Measurements from ENCODE around the gene SGCA.

Gene SGCA

DNA sequence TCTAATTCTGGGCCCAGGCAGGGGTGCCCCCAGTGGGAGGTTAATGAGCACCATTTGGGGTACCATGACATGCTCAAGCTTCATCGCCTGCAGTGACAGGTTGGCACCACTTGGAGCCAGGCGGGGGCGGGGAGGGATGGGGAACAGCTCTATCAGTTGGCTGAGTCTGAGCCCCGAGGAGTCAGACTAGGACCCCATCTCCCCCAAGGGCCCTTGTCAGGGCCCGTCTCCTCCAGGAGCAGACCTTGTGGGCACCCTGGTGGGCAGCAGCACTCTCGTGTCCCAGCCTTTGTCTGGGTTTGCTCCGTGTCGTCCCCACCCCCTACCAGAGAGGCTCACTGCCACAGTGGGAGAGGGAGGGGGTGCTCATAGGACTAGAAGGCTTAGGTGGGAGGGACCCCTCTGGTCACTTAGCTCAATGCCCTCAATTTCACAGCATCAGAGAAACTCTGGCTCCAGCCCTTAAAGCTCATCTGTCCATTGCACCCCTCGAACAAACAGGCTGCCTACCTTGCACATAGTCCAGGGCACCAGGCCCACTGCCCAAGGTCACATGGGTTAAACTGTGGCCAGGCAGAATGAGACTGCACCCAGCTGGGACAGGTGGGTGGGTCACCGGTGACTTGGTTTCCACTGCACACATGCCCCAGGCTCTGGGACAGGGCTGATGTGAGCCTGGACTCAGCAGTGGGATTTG, 19.4 kb upstream of the SGCA start:
- no peak for TF ChIP-seq ZNF664 (tag by site-specific recombination; IDR thresholded peaks at IDR 0.05)
- TF ChIP-seq ZNF513 (tag by site-specific recombination; IDR thresholded peaks at IDR 0.05) = no peak
- TF ChIP-seq ZNF19 (tag by site-specific recombination; IDR thresholded peaks at IDR 0.05; ENCODE audit: low read depth) = no peak
- TF ChIP-seq ZNF114 (tag by site-specific recombination; IDR thresholded peaks at IDR 0.05) = no peak
- peak; percentile 76 for TF ChIP-seq ZIC2 (tag by site-specific recombination; IDR thresholded peaks at IDR 0.05)
- TF ChIP-seq GLIS2 (tag by site-specific recombination; IDR thresholded peaks at IDR 0.05) = peak; percentile 50; the same call in 1 of the 2 replicates
- TF ChIP-seq, protein P1, sequence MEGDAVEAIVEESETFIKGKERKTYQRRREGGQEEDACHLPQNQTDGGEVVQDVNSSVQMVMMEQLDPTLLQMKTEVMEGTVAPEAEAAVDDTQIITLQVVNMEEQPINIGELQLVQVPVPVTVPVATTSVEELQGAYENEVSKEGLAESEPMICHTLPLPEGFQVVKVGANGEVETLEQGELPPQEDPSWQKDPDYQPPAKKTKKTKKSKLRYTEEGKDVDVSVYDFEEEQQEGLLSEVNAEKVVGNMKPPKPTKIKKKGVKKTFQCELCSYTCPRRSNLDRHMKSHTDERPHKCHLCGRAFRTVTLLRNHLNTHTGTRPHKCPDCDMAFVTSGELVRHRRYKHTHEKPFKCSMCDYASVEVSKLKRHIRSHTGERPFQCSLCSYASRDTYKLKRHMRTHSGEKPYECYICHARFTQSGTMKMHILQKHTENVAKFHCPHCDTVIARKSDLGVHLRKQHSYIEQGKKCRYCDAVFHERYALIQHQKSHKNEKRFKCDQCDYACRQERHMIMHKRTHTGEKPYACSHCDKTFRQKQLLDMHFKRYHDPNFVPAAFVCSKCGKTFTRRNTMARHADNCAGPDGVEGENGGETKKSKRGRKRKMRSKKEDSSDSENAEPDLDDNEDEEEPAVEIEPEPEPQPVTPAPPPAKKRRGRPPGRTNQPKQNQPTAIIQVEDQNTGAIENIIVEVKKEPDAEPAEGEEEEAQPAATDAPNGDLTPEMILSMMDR (tag by site-specific recombination; IDR thresholded peaks at IDR 0.05) = peak; percentile 15; the same call in 1 of the 2 replicates
- no peak for TF ChIP-seq KLF7 (tag by site-specific recombination; IDR thresholded peaks at IDR 0.05; ENCODE audit: borderline replicate concordance)
- H3K27ac ChIP-seq (ENCODE audit: extremely low read depth, low read depth, low read length) = no peak overlapping the region
- no peaks in the 10 kb centered on the region for H3K9me3 ChIP-seq (ENCODE audit: control insufficient read depth, insufficient read depth, low read depth, low read length)
- H3K36me3 ChIP-seq (ENCODE audit: control insufficient read depth in 2 of 2, insufficient read depth in 1 of 2, low read length in 2 of 2) = peaks cover 13 to 64% of the 10 kb centered on the region in 2 experiments; a peak in 2 of 3 replicates
- CTCF ChIA-PET = interaction anchor here (0.6 to 7.4 kb wide), 7 partner anchors 9 to 126 kb away, joined by 3 to 105 read pairs (median 3); no protein-coding TSS in a partner anchor
- H3K4me3 ChIP-seq (ENCODE audit: low read depth, low read length) = no peak overlapping the region
- POLR2A ChIA-PET = interaction anchor here (1.1 kb wide), 1 partner anchor 16 kb away, joined by 4 read pairs; the partner anchor contains the start of gene SAMD14
- H3K4me1 ChIP-seq (ENCODE audit: control insufficient read depth, insufficient read depth, low read length) = peaks cover 13% of the 10 kb centered on the region

- no peak for TF ChIP-seq ZNF202 (tag by site-specific recombination; IDR thresholded peaks at IDR 0.05; ENCODE audit: borderline replicate concordance)
- TF ChIP-seq ZNF837 (tag by site-specific recombination; IDR thresholded peaks at IDR 0.05) = no peak
- no peak for TF ChIP-seq ZNF335 (tag by site-specific recombination; conservative IDR thresholded peaks at IDR 0.05)
- no peak for TF ChIP-seq ZNF623 (tag by site-specific recombination; IDR thresholded peaks at IDR 0.05)
- TF ChIP-seq ZNF121 (tag by site-specific recombination; IDR thresholded peaks at IDR 0.05) = no peak
- TF ChIP-seq, protein P2, sequence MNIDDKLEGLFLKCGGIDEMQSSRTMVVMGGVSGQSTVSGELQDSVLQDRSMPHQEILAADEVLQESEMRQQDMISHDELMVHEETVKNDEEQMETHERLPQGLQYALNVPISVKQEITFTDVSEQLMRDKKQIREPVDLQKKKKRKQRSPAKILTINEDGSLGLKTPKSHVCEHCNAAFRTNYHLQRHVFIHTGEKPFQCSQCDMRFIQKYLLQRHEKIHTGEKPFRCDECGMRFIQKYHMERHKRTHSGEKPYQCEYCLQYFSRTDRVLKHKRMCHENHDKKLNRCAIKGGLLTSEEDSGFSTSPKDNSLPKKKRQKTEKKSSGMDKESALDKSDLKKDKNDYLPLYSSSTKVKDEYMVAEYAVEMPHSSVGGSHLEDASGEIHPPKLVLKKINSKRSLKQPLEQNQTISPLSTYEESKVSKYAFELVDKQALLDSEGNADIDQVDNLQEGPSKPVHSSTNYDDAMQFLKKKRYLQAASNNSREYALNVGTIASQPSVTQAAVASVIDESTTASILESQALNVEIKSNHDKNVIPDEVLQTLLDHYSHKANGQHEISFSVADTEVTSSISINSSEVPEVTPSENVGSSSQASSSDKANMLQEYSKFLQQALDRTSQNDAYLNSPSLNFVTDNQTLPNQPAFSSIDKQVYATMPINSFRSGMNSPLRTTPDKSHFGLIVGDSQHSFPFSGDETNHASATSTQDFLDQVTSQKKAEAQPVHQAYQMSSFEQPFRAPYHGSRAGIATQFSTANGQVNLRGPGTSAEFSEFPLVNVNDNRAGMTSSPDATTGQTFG (tag by site-specific recombination; IDR thresholded peaks at IDR 0.05; ENCODE audit: borderline replicate concordance) = no peak
- TF ChIP-seq ZNF146 (tag by site-specific recombination; IDR thresholded peaks at IDR 0.05) = no peak
- TF ChIP-seq KLF9 (tag by site-specific recombination; IDR thresholded peaks at IDR 0.05; ENCODE audit: low read depth) = no peak
- TF ChIP-seq ZXDB (tag by site-specific recombination; IDR thresholded peaks at IDR 0.05) = no peak
- no peak for TF ChIP-seq ZNF664 (tag by site-specific recombination; IDR thresholded peaks at IDR 0.05)
- TF ChIP-seq, protein P3, sequence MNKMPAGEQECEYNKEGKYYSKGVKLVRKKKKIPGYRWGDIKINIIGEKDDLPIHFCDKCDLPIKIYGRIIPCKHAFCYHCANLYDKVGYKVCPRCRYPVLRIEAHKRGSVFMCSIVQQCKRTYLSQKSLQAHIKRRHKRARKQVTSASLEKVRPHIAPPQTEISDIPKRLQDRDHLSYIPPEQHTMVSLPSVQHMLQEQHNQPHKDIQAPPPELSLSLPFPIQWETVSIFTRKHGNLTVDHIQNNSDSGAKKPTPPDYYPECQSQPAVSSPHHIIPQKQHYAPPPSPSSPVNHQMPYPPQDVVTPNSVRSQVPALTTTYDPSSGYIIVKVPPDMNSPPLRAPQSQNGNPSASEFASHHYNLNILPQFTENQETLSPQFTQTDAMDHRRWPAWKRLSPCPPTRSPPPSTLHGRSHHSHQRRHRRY (tag by site-specific recombination; IDR thresholded peaks at IDR 0.05) = no peak
- no peak for TF ChIP-seq ZNF549 (tag by site-specific recombination; IDR thresholded peaks at IDR 0.05)
- TF ChIP-seq ZNF610 (tag by site-specific recombination; IDR thresholded peaks at IDR 0.05; ENCODE audit: borderline replicate concordance) = no peak
- no peak for TF ChIP-seq ZNF398 (tag by site-specific recombination; IDR thresholded peaks at IDR 0.05)
- no peaks in the 10 kb centered on the region for H3K9me3 ChIP-seq (ENCODE audit: control insufficient read depth, insufficient read depth, low read depth, low read length)
- H3K4me1 ChIP-seq (ENCODE audit: control insufficient read depth, insufficient read depth, low read length) = peaks cover 13% of the 10 kb centered on the region
- no peak overlapping the region for H3K27ac ChIP-seq (ENCODE audit: extremely low read depth, low read depth, low read length)
- ChIA-PET CTCF (interaction anchor here (0.6 to 7.4 kb wide), 10 partner anchors 7 to 150 kb away, joined by 3 to 105 read pairs (median 4); no protein-coding TSS in a partner anchor), POLR2A (interaction anchor here (0.6 to 1.1 kb wide), 3 partner anchors 8 to 53 kb away, joined by 4 to 8 read pairs (median 6); partner anchors contain the start of gene SAMD14)
- no peak overlapping the region for H3K4me3 ChIP-seq (ENCODE audit: low read depth, low read length)
- peaks cover 11 to 57% of the 10 kb centered on the region in 2 experiments; a peak in 2 of 3 replicates for H3K36me3 ChIP-seq (ENCODE audit: control insufficient read depth in 2 of 2, insufficient read depth in 1 of 2, low read length in 2 of 2)
Measured at GRCh38 chr17:50146927-50147665, 18.7 kb upstream of the SGCA start.
